ENCODE results near the gene TFF3. TPM values are rescaled to one million over a fixed set of nuclear protein-coding genes. Genes with fewer than 3 reads are reported as not detected.
"Not testable (repeated sequence)": the region's sequence is repeated elsewhere in the genome, so short reads cannot be mapped to it uniquely, and the experiment has no call there.

TFF3 gene
- total and polyA plus RNA-seq, 2 donors (not counting 1 experiment from before 2014, with no cell fraction given): not detected

DNA sequence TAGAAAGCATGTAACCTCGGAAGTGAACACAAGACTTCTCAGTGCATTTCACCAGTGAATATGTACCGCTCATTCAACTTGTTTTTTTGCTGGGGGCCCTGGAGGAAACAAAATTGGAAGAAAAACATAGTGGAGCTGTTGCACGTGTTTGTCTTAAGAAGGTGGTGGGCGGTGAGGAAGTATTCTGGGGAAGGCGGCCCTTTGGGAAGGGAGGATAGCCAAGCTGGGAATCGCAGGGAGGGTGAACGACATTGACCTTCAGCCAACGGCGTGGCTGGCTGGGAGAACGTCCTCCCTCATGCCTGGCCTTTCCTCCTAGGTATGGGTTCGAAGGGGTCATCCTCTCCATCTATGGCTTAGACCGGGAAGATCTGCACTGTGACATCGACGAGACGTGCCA, 19.4 kb downstream of the TFF3 start:
- no peaks in the 10 kb centered on the region for H3K9me3 ChIP-seq (ENCODE audit: control insufficient read depth, insufficient read depth, low read depth, low read length)
- H3K4me2 ChIP-seq (ENCODE audit: extremely low read depth, insufficient read depth, low read length): no peak overlapping the region
- no peak overlapping the region for H3K9ac ChIP-seq (ENCODE audit: insufficient read depth, low read length)
- no peak overlapping the region for H3K27ac ChIP-seq (ENCODE audit: insufficient read depth, low read length)
- H3K79me2 ChIP-seq (ENCODE audit: control insufficient read depth, insufficient read depth, low read length): no peaks in the 10 kb centered on the region
- no peaks in the 10 kb centered on the region for H3K27me3 ChIP-seq (ENCODE audit: control insufficient read depth, insufficient read depth, low read length)
- H4K20me1 ChIP-seq (ENCODE audit: control insufficient read depth, extremely low read depth, insufficient read depth, low read length): no peaks in the 10 kb centered on the region
- TF ChIP-seq, protein P1, sequence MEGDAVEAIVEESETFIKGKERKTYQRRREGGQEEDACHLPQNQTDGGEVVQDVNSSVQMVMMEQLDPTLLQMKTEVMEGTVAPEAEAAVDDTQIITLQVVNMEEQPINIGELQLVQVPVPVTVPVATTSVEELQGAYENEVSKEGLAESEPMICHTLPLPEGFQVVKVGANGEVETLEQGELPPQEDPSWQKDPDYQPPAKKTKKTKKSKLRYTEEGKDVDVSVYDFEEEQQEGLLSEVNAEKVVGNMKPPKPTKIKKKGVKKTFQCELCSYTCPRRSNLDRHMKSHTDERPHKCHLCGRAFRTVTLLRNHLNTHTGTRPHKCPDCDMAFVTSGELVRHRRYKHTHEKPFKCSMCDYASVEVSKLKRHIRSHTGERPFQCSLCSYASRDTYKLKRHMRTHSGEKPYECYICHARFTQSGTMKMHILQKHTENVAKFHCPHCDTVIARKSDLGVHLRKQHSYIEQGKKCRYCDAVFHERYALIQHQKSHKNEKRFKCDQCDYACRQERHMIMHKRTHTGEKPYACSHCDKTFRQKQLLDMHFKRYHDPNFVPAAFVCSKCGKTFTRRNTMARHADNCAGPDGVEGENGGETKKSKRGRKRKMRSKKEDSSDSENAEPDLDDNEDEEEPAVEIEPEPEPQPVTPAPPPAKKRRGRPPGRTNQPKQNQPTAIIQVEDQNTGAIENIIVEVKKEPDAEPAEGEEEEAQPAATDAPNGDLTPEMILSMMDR (conservative IDR thresholded peaks at IDR 0.05 in 1 of 2, IDR thresholded peaks at IDR 0.05 in 1 of 2; ENCODE audit: low read depth in 1 of 2, low read length in 2 of 2): no peak
- no peak for TF ChIP-seq EZH2 (IDR thresholded peaks at IDR 0.05; ENCODE audit: low read length, missing control alignments)
- DNase-seq (ENCODE audit: low read depth in 2 of 2): no peak
- no peaks in the 10 kb centered on the region for H3K36me3 ChIP-seq (ENCODE audit: control insufficient read depth, insufficient read depth, low read length)
- no peak overlapping the region for H3K4me3 ChIP-seq (replicated peaks in 1 of 4; ENCODE audit: control extremely low read depth in 1 of 4, insufficient read depth in 1 of 4, low read depth in 3 of 4, low read length in 4 of 4)
- H2AFZ ChIP-seq (ENCODE audit: low read length): no peak overlapping the region
- no peaks in the 10 kb centered on the region for H3K4me1 ChIP-seq (ENCODE audit: control insufficient read depth, extremely low read depth, insufficient read depth, low read length)

DNA sequence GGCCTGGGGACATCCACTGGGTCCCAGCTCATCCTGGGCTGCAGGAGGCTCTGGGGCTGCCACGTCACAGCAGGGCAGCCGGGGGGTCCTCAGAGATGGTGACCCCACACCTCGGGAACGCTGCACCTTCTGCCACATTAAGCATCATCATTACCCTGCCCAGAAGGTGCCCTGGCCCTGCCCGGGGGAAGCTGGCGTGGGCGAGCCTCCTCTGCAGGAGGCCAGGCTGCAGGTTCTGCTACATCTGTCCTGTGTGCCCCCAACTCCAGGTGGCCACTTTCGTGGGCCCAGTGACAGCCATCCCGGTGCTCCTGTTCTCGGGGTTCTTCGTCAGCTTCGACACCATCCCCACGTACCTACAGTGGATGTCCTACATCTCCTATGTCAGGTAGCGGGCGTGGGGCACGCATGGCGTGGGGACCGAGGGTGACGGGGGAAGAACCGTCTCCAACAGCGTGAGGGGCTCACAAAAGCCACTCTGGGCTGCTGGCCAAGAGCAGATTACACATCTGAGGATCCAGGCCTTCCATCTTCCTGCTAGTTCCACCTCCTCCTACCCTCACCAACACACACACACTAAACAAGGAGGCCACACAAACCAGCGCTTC, 20.8 kb downstream of the TFF3 start:
- no peaks in the 10 kb centered on the region for H3K4me1 ChIP-seq (ENCODE audit: control insufficient read depth, extremely low read depth, insufficient read depth, low read length)
- H3K4me3 ChIP-seq (replicated peaks in 1 of 4; ENCODE audit: control extremely low read depth in 1 of 4, insufficient read depth in 1 of 4, low read depth in 3 of 4, low read length in 4 of 4): no peak overlapping the region
- no peaks in the 10 kb centered on the region for H3K27me3 ChIP-seq (ENCODE audit: control insufficient read depth, insufficient read depth, low read length)
- no peaks in the 10 kb centered on the region for H4K20me1 ChIP-seq (ENCODE audit: control insufficient read depth, extremely low read depth, insufficient read depth, low read length)
- no peak overlapping the region for H2AFZ ChIP-seq (ENCODE audit: low read length)
- no peaks in the 10 kb centered on the region for H3K79me2 ChIP-seq (ENCODE audit: control insufficient read depth, insufficient read depth, low read length)
- H3K36me3 ChIP-seq (ENCODE audit: control insufficient read depth, insufficient read depth, low read length): no peaks in the 10 kb centered on the region
- no peak for DNase-seq (ENCODE audit: low read depth in 2 of 2)
- H3K4me2 ChIP-seq (ENCODE audit: extremely low read depth, insufficient read depth, low read length): no peak overlapping the region
- TF ChIP-seq, protein P1 (conservative IDR thresholded peaks at IDR 0.05 in 1 of 2, IDR thresholded peaks at IDR 0.05 in 1 of 2; ENCODE audit: low read depth in 1 of 2, low read length in 2 of 2): no peak
- TF ChIP-seq EZH2 (IDR thresholded peaks at IDR 0.05; ENCODE audit: low read length, missing control alignments): no peak
- no peak overlapping the region for H3K9ac ChIP-seq (ENCODE audit: insufficient read depth, low read length)
- no peak overlapping the region for H3K27ac ChIP-seq (ENCODE audit: insufficient read depth, low read length)
- H3K9me3 ChIP-seq (ENCODE audit: control insufficient read depth, insufficient read depth, low read depth, low read length): no peaks in the 10 kb centered on the region

DNA sequence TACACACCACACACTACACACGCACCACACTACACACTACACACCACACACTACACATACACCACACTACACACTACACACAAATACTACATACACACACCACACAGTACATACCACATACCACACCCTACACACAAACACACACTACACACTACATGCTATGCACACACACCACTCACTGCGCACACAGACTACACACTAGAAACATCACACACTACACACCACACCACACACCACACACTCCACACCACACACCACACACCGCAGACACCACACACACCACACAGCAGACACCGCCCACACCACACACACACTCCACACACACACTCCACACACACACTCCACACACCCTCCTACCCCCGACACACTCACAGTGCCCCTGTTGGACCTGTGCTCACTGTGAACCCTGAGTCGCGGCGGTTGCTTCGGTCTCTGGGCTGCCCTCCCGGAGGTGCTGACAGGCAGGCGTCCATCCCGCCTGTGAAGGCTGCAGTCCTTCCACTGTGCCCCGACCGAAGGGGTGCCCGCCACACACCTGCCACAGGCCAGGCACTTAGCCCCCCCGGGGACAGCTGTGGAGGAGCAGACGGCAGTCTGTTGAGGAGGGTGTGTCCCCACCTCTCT, 21.4 kb downstream of the TFF3 start:
- Histone ChIP-seq H3K27me3 (ENCODE audit: control insufficient read depth, insufficient read depth, low read length) (no peaks in the 10 kb centered on the region), H3K9ac (ENCODE audit: insufficient read depth, low read length) (no peak overlapping the region), H3K36me3 (ENCODE audit: control insufficient read depth, insufficient read depth, low read length) (no peaks in the 10 kb centered on the region), H3K4me2 (ENCODE audit: extremely low read depth, insufficient read depth, low read length) (no peak overlapping the region), H3K27ac (ENCODE audit: insufficient read depth, low read length) (no peak overlapping the region), H4K20me1 (ENCODE audit: control insufficient read depth, extremely low read depth, insufficient read depth, low read length) (no peaks in the 10 kb centered on the region), H3K9me3 (ENCODE audit: control insufficient read depth, insufficient read depth, low read depth, low read length) (no peaks in the 10 kb centered on the region), H3K4me1 (ENCODE audit: control insufficient read depth, extremely low read depth, insufficient read depth, low read length) (no peaks in the 10 kb centered on the region), H3K4me3 (replicated peaks in 1 of 4; ENCODE audit: control extremely low read depth in 1 of 4, insufficient read depth in 1 of 4, low read depth in 3 of 4, low read length in 4 of 4) (no peak overlapping the region), H2AFZ (ENCODE audit: low read length) (no peak overlapping the region), H3K79me2 (ENCODE audit: control insufficient read depth, insufficient read depth, low read length) (no peaks in the 10 kb centered on the region)
- TF ChIP-seq, protein P1 (conservative IDR thresholded peaks at IDR 0.05 in 1 of 2, IDR thresholded peaks at IDR 0.05 in 1 of 2; ENCODE audit: low read depth in 1 of 2, low read length in 2 of 2): no peak
- TF ChIP-seq EZH2 (IDR thresholded peaks at IDR 0.05; ENCODE audit: low read length, missing control alignments): no peak
- DNase-seq (ENCODE audit: low read depth in 2 of 2): no peak

DNA sequence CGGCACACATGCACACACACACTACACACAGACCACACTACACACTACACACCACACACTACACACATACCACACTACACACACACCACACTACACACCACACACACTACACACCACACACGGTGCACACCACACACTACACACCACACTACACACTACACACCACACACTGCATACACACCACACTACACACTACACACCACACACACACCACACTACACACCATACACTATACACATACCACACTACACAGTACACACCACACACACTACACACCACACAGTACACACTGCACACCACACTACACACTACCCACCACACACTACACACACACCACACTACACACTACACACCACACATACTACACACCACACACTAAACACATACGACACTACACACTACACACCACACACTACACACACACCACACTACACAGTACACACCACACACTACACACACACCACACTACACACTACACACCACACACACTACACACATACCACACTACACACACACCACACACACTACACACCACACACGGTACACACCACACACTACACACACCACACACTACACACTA, 22.6 kb downstream of the TFF3 start:
- H4K20me1 ChIP-seq (ENCODE audit: control insufficient read depth, extremely low read depth, insufficient read depth, low read length); H3K4me2 ChIP-seq (ENCODE audit: extremely low read depth, insufficient read depth, low read length); H3K9me3 ChIP-seq (ENCODE audit: control insufficient read depth, insufficient read depth, low read depth, low read length); H2AFZ ChIP-seq (ENCODE audit: low read length); H3K4me1 ChIP-seq (ENCODE audit: control insufficient read depth, extremely low read depth, insufficient read depth, low read length); H3K27ac ChIP-seq (ENCODE audit: insufficient read depth, low read length); H3K4me3 ChIP-seq (replicated peaks in 1 of 4; ENCODE audit: control extremely low read depth in 1 of 4, insufficient read depth in 1 of 4, low read depth in 3 of 4, low read length in 4 of 4); H3K27me3 ChIP-seq (ENCODE audit: control insufficient read depth, insufficient read depth, low read length); H3K36me3 ChIP-seq (ENCODE audit: control insufficient read depth, insufficient read depth, low read length); H3K9ac ChIP-seq (ENCODE audit: insufficient read depth, low read length); DNase-seq (ENCODE audit: low read depth in 2 of 2); H3K79me2 ChIP-seq (ENCODE audit: control insufficient read depth, insufficient read depth, low read length): not testable (repeated sequence)
